Umbilical cord (tissue), 2 donors: ENCODE data around the gene DNAH1. TPM values are rescaled to one million over a fixed set of nuclear protein-coding genes. Genes with fewer than 3 reads are reported as not detected.
"Not testable (repeated sequence)": the region's sequence is repeated elsewhere in the genome, so short reads cannot be mapped to it uniquely, and the experiment has no call there.

Source experiments
- DNase-seq: peaks from one replicate; pipeline ENCODE4 v3.0.0-alpha.2; 2015; ENCODE audit warnings: low spot score
- total RNA-seq: library from RNA; depleted of rRNA; stranded (reverse); fragments of >200 nt; gene quantifications from one replicate; pipeline ENCODE4 v1.2.3, GENCODE V29; 2014; ENCODE audit warnings: low replicate concordance; ENCODE audit not compliant: insufficient read depth

The DNAH1 gene
- total RNA-seq, 1 donor from 2014 or later: 2.9 TPM

- DNase-seq: no peak
Measured at GRCh38 chr3:52331906-52332305, 15.8 kb downstream of the DNAH1 start.

DNA sequence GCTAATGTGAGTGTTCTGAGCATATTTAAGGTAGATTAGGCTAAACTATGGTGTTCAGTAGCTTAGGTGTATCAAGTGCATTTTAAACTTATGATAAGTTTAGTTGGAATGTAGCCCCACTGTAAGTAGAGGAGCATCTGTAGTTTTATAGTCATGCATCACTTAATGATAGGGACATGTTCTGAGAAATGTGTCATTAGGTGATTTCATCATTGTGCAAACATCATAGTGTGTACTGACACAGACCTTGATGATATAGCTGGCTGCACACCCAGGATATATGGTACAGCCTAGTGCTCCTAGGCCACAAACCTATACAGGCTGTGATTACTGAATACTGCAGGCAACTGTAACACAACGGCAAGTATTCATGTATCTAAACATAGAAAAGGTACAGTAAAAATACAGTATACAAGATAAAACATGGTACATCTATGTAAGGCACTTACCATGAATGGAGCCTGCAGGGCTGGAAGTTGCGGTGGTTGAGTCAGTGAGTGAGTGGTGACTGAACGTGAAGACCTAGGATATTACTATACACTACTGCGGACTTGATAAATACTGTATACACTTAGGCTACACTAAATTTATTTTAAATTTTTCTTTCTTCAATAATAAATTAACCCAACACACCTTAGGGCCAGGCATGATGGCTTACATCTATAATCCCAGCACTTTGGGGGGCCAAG is 17.9 kb downstream of the DNAH1 start:
- no peak for DNase-seq

GRCh38 chr3:52338131-52338530 is 22.0 kb downstream of the DNAH1 start:
- DNase-seq: not testable (repeated sequence)

DNA sequence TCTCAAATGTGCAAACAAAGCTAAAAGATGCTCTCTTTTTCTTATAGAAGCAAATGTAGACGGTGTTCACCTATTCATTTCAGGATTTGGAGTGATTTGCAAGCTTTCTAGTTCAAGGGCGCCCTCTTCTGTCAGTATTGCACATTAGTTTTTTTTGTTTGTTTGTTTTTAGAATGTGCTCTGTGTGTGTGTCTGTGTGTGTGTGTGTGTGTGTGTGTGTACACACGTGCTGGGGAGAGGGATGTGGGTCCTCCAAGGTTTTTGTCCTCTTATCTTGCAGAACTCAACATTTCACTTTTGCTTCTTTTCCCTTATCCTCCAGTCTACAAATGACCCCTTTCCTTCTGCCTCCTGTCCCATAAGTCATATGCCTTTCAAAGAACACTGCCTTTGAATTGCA is 23.5 kb downstream of the DNAH1 start:
- peak; percentile 79 for DNase-seq

DNA sequence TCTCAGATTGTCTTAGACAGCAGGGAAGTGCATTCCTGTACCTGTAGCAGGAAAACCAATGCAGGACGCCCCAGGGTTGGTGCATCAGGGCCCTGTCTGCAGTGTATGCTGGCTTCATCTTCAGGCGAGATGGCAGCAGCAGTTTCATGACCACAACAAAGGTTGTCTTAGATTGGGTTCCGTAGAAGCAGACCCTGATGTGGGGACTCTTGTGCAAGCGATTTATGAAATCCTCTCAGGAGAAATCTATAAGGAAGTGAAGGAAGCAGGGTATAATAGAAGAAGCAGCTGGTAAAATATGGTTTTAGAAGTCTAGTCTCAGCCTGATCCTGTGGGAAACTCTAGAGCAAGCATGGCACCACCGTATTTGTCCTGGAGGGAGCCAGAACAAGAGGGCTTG is 25.0 kb downstream of the DNAH1 start:
- no peak for DNase-seq

DNA sequence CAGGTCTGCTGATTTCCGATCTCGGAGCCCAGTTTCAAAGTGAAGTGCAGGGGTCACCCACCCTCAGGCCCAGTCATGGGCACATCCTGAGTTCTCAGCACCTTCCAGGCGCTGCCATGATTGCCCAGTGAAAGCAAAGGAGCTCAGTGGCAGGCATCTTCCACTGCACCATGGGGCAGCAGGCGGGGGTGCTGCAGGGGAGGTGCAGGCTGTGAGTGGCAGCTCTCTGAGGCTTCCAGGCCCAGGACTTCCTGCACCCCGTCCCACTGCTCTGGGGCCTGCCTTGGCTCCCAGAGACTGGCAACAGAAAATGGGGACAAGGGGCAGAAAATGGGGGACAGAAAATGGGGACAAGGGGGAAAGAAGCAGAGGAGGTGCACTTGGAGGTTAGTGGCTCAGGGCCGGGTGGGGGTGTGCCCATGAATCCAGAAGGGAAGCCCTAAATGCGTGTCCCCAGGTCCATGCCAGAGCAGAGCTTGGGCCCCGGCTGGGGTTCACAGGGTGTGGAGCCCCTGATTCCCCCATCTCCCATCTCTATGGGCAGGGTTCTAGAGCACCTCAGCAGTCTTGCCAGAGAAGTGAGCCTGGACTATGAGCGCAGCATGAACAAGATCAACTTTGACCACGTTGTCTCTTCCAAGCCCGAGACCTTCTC is 28.0 kb downstream of the DNAH1 start:
- no peak for DNase-seq

- no peak for DNase-seq
Measured at GRCh38 chr3:52345521-52346109, 29.5 kb downstream of the DNAH1 start.

GRCh38 chr3:52346623-52347530 is 30.8 kb downstream of the DNAH1 start:
- peak; percentile 63 for DNase-seq

- no peak for DNase-seq
Measured at GRCh38 chr3:52347716-52348635, 31.9 kb downstream of the DNAH1 start.

DNA sequence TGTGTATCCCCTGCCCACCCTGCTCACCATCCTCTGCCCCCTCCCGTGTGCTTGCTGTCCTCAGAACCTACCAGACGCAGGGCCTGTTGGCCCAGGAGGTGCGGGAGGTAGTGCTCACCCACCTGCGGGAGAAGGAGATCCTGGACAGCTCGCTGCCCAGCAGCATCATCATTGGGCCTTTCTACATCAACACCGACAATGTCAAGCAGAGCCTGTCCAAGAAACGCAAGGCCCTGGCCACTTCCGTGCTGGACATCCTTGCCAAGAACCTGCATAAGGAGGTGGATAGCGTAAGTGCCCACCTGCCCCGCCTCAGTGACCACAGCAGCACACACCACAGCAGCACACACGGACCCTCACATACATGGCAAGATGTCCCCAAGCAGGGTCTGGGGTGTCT is 33.0 kb downstream of the DNAH1 start:
- DNase-seq: no peak

- DNase-seq: no peak
Measured at GRCh38 chr3:52349611-52350395, 33.7 kb downstream of the DNAH1 start.

DNA sequence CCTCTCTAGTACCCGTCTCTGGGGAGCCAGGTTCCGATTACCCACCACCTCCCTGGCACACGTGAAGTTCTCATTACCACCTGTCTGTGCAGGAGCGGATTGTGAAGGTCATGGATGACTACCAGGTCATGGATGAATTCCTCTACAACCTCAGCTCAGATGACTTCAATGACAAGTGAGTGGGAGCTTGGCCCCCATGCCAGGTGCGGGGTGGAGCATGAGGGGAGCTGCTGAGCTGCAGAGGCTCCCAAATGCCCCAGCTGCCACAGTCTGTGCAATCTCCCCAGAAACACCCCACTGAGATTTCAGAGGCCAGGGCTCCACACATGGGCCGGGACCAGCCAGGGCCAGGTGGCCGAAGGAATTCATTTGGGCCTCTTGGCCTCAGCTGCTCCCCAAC is 34.3 kb downstream of the DNAH1 start:
- no peak for DNase-seq

GRCh38 chr3:52350981-52351761 is 35.1 kb downstream of the DNAH1 start:
- no peak for DNase-seq

DNA sequence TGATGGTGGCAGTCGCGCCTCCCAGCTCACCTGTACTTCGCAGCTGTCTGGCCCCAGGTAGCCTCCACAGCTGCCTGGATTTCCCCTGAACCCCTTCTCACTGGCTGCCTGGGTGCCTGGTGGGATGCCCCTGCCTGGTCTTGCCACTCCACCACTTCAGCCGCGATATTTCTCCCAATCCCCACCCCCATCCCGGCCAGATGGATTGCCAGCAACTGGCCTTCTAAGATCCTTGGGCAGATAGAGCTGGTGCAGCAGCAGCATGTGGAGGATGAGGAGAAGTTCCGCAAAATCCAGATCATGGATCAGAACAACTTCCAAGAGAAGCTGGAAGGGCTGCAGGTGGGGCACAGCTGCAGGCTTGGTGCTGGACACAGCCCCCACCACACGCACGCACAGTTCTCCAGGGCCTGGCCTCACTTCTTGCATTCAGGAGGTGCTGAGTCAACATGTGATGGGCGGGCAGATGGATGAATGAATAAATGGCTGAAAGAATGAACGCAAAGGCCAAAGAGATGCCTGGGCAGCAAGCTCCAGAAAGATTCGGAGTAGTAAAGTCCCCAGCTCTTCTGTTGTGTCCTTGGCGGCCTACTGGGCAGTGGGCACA is 35.7 kb downstream of the DNAH1 start:
- DNase-seq: no peak

DNA sequence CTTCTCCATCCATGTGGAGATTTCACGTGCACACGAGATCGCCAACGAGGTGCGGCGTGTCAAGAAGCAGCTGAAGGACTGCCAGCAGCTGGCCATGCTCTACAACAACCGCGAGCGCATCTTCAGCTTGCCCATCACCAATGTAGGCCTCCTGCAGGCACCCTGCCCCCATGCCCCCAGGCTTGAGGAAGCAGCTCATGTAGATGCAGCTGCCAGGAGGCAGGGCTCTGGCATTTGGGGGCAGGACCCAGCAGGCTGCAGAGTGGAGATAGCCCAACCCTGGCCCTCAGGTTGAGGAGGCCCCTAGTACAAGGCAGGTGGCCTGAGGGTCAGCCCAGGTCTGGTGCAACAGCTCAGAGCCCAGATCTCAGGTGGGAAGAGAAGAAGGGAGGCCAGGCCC is 36.4 kb downstream of the DNAH1 start:
- DNase-seq: no peak

- no peak for DNase-seq
Measured at GRCh38 chr3:52353291-52353855, 37.3 kb downstream of the DNAH1 start.

GRCh38 chr3:52354676-52355075 is 38.6 kb downstream of the DNAH1 start:
- DNase-seq: no peak

DNA sequence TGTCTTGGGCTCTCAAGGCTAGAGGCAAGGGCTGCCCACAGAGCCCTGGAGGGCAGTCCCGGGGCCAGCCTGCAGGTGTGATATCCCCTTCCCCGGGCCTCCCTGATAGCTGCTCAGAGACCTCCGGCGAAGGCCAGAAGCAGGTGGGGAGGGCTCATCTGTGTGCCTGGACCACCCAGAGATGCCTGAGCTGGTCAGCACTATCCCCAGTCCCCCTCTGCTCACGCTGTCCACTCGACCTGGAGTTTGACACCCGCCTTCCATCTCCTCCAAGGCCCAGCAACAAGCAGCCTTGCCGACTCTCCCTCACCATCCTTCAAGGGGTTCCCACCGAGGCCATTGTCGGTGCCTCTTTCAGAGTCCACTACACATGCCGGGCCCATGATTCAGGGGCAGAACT is 39.4 kb downstream of the DNAH1 start:
- DNase-seq: no peak

GRCh38 chr3:52356126-52356525 is 40.0 kb downstream of the DNAH1 start:
- no peak for DNase-seq
